ENCODE measurements around the gene PLOD1.
"Not testable (repeated sequence)": the region's sequence is repeated elsewhere in the genome, so short reads cannot be mapped to it uniquely, and the experiment has no call there.

Gene PLOD1

DNA sequence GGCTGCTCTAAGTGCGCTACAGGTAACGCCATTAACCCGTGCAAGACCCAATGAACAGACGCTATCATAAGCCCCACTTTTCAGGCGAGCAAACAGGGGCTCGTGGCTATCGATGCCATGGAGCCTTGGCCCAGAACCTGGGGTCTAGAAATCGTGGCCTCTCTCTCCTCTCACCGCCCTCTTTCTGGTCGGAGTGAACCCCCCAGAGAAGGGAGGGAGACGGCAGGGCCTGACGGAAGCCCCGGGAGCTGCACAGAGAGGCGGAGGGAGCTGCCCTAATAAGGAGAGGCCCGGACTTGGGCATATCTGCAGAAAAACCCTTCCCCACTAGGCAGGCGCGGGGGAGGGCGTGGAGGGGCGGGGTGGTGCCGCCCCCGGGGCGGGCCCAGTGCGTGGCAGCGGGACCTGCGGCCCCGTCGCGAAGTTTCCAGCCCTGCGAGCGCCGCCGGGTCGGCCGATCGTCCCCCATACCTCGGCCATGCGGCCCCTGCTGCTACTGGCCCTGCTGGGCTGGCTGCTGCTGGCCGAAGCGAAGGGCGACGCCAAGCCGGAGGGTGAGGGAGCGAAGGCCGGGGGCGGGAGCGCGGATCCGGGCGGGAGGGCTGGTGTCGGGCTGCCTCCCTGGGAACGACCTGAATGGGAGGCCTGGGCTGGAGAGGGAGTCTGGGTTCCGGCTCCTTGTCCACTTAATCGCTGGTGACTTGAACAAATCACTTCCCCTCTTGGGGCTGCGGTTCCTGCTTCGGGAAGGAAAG lies at the start of gene PLOD1:
PLOD1 (plus strand) TSS at position 416 of the 755 bp plus-strand sequence; CDS start at position 479, 63 bp downstream.
- peak; percentile 90 for DNase-seq

DNA sequence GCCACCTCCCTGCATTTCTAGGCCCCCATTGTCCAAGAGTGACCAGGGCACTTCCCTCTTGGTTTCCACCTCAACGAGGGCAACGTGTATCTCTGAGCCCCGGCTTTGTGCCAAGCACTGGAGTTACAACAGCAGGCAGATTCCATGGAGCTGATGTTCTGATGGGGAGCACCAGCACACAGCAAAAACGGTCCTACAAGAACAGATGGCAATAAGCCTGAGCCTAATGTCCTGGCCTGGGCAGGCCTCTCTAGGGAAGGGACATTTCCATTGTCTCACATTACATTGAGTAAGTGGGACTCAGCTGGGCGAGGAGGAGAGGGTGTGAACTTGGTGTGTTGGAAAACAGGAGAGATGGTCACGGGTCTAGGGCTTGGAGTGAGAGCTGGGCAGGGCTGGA lies 48.6 kb upstream of the PLOD1 start:
- no peak for DNase-seq

DNA sequence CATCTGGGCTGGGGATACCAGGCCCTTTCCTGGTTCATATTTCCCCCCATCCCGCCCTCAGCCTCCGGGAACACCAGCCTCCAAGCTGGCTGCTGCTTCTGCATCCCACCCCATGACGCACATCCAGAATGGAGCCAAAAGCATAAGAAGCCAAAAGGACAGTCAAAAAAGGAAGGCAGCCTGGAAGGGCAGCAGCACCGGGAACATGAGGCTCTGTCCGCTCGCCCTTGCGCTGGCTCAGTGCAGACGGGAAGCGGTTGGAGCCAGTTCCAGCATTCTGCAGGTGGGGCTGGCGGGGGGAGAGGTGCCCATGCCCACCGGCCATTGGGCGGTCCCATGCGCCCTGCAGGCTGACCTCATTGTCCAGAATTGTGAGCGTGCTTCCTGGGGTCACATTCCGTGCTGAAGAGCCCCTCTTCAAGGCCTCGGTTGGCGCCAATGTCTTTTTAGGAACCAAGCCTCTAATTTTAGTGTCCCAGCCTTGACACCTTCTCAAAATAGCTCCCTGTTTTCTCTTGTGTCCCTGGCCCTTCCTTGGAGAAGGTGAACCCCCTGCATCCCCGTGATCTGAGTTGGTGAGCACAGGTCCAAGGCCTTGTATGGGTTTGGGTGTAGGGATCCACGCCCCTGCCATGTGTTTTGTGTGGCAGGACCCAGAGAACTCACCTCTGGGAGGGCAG lies 47.4 kb upstream of the PLOD1 start:
- DNase-seq: no peak

DNA sequence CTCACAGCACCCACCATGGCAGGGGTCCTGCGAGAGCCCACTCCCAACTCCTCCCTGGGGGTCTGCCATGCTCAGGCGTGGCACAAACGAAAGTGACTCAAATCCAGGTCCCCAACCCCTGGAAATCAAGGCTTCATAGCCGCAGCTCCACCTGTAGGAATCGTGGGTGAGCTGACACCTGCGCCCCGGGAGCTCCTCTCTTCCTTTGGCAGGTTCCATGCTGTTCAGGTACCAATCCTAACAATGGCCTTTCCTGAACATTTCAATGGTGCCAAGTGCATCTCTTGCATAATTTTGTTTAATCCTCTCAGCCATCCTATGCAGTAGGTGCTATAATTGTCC lies 46.9 kb upstream of the PLOD1 start:
- no peak for DNase-seq

DNA sequence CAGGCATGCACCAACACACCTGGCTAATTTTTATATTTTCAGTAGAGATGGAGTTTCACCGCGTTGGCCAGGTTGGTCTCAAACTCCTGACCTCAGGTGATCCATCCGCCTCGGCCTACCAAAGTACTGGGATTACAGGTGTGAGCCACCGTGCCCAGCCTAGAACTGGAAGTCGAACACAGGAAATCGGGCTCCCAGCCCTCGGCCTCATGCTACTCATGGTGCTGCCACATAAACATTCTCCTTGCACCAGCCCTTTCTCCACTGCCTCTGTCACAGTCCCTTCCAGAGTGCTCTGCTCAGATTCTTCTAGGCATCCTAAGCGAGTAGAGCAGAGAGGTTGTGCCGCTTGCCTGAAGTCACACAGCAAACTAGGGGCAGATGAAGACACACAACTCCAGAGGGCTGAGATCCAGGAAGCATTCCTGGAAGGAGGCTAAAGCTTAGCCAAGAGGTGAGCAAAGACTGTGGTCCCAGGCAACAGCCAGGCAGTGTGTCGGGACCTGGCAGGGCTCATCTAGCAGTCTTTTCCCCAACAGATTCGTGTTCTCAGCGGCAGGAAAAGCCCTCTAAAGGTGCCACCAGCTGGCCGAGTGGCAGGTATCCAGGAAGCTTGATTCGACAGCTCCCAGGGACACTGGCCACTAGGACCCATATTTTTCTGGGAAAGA lies 46.2 kb upstream of the PLOD1 start:
- DNase-seq: no peak

DNA sequence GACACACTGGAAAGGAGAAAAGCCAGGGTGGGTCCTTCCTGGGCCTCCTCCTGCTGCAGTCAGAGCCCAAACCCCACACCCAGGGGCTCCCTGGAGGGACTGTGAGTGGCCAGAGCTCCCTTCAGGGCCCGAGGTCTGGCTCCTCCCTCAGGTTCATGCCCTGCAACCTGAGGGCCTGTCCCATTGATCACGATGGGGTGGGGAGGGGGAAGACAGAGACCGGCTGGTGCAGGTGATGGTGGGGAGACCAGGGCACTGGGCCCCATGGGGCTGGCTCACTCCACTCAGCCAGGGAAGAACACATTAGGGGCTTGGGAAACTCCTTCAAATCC lies 45.7 kb upstream of the PLOD1 start:
- no peak for DNase-seq

DNA sequence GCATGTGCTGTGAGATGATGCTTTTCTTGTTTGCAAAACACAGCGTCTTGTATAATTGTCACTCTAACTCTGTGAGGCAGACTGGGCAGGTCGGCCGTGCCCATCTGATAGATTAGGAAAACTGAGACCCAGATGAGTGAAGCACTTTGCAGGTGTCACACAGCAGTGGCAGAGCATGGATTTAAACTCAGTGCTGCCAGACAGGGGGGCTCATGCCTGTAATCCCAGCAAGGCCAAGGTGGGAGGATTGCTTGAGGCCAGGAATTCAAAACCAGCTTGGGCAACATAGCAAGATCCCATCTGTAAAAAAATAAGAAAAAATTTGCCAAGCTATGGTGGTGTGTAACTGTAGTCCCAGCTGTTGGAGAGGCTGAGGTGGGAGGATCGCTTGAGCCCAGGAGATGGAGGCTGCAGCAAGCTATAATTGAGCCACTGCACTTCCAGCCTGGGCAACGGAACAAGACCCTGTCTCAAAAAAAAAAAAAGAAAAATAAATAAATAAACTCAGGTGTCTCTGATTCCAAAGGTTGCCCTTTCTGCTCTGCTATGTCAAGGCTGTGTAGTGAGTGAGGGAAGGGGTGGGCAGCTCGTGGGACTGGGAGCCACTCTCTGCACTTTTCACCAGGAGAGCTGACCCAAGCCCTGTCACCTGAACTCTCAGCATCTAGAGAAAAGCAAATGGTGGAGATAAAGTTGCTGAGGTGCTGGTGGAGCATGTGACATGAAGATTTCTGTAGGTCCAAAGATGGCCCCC lies 42.9 kb upstream of the PLOD1 start:
- no peak for DNase-seq

DNA sequence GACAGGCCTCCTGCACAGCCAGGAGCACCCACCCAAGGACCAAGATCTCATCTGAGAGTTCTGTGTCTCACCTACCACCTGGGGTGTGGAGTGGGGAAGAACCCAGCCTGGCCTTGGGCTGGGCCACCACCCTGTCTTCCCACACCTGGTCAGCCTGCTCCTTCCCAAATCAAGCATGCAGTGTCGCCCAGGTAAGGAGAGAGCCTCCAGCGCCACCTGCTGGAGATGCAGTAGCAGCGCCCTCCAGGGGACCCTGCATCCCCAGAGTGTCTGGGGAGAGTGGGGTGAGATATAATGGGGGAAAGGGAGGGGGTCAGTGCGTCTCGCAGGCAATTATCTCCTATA lies 40.6 kb upstream of the PLOD1 start:
- peak; percentile 68 for DNase-seq

DNA sequence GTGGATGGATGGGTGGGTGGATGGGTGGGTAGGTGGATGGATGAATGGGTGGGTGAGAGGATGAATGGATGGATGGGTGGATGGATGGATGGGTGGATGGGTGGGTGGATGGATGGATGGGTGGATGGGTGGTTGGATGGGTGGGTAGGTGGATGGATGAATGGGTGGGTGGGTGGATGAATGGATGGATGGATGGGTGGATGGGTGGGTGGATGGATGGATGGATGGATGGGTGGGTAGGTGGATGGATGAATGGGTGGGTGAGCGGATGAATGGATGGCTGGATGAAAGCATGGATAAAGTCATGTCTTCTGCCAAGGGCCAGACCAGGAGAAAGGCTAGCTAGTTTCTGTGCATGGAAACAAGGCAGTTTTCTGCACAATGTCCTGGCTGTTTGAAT lies 40.0 kb upstream of the PLOD1 start:
- DNase-seq: not testable (repeated sequence)

DNA sequence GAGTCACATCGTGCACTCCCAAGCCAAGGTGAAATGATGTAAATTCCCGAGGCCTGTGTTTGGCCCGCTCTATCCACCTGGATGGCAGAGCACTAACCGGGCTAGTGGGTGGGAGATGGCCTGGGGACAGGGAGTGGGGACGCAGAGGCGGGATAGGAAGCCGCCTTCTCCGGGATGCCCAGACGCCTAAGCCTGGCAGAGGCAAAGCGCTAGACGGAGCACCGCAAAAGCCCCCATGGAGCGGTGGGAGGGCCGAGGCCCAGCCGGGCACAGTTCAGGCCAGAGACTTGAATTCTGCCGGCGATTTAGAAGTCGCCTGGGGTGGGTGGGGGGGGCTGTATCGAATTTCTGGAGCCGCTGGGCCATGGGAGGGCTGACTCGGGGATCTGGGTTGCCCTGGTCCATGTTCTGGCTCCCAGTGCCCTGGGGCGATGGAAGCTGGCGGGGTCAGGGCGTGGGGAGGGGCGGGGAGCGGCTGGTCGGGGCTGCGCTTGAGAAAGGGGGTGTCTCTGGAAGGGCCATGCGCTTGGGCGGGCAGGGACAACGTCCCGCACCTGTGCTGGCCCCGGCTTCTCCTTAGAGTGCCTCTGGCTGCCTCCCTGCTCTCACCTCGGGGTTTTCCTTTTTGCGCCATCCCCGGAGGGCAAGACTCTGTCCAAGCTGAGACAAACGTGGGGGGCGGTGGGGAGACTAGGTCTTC lies 36.3 kb upstream of the PLOD1 start:
- DNase-seq: no peak

DNA sequence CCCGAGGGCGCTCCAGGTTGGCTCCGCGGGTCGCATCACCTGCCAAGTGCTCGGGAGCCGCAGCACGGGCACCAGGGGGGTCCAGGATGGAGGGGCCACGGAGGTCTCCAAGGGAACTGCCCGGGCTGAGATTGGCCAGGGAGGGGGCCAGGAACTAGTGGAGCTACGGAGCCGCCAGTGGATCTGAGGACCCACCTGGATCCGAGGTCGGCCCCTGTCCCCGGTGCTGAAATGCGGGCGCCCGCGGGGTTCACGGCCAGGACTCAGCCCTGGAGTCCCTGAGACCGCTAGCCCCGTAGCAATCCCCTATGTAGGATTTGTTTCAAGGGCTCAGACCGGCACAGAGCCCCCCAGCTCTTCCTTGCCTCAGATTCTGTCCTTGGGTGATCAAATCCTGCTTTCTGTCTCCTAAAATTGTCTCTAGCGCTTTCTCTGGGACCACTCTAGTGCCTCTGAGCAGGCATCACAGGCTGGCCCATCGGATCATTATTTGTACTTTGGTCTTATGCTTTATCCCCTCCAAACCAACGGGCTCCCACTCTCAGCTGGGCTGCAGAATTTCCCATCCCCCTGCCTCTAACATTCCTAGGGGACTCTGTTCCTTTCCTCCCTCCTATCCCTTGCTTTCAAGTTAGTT lies 35.6 kb upstream of the PLOD1 start:
- DNase-seq: no peak

DNA sequence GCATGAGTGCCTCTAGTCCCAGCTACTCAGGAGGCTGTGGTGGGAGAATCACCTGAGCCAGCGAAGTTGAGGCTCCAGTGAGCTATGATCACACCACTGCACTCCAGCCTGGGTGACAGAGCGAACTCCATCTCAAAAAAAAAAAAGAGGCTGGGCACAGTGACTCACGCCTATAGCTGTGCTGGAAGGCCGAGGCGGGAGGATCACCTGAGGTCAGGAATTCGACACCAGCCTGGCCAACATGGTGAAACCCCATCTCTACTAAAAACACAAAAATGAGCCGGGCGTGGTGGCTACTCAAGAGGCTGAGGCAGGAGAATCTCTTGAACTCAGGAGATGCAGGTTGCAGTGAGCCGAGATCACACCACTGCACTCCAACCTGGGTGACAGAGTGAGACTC lies 33.1 kb upstream of the PLOD1 start:
- DNase-seq: not testable (repeated sequence)

DNA sequence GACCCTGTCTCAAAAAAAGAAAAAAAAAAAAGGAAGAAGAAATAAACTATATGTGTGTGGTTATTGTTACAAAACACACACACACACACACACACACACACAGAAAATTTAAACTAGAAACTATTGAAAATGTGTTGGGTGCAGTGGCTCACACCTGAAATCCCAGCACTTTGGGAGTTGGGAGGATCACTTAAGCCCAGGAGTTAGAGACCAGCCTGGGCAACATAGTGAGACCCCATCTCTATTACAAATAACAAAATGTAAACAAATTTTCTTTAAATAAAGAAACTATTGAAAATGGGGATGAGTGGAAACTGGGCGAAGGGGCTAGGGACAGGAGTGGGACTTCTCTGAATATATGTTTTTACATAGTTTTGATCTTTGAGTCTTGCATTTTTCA lies 31.3 kb upstream of the PLOD1 start:
- no peak for DNase-seq

DNA sequence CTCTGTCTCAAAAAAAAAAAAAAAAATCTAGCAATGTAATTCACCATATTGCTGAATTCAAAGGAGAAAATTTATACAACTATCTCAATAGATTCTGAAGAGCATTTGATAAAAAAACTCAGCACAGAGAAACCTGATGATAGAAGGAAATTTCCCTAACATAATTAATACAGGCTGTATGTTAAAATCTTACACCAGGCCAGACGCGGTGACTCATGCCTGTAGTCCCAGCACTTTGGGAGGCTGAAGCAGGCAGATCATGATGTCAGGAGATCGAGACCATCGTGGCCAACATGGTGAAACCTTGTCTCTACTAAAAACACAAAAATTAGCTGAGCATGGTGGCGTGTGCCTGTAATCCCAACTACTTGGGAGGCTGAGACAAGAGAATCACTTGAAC lies 30.4 kb upstream of the PLOD1 start:
- DNase-seq: not testable (repeated sequence)

DNA sequence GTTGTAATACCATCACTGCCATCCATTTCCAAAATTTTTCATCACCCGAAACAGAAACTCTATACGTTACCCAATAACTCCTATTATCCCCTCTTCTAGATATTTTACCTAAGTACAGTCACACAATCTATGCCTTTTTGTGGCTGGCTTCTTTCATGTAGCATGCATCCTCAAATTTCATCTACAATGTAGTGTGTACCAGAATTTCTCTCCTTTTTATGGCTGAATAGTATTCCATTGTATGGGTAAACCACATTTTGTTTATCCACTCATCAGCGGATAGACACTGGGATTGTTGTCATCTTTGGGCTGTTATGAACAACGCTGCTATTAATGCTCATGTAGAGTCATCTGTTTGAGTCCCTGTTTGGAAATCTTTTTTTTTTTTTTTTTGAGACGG lies 29.5 kb upstream of the PLOD1 start:
- DNase-seq: no peak

DNA sequence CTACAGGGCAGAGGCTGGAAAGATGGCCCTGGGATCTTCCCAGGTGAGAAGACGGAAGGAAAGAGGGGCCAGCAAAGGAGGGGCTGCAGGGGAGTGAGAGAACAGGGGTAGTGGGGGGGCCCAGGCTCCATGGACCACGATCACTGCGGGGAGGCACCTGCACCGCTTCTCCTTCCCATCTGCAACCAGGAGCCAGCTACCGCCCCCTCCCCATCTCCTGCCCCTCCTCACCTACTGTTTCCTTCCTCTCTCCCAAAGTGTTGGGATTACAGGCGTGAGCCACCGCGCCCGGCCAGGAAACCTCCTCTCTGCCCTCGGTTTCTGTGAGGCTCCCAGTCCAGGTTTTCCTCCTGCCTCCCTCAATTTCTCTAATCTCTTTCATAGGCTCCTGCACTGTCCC lies 27.6 kb upstream of the PLOD1 start:
- no peak for DNase-seq

DNA sequence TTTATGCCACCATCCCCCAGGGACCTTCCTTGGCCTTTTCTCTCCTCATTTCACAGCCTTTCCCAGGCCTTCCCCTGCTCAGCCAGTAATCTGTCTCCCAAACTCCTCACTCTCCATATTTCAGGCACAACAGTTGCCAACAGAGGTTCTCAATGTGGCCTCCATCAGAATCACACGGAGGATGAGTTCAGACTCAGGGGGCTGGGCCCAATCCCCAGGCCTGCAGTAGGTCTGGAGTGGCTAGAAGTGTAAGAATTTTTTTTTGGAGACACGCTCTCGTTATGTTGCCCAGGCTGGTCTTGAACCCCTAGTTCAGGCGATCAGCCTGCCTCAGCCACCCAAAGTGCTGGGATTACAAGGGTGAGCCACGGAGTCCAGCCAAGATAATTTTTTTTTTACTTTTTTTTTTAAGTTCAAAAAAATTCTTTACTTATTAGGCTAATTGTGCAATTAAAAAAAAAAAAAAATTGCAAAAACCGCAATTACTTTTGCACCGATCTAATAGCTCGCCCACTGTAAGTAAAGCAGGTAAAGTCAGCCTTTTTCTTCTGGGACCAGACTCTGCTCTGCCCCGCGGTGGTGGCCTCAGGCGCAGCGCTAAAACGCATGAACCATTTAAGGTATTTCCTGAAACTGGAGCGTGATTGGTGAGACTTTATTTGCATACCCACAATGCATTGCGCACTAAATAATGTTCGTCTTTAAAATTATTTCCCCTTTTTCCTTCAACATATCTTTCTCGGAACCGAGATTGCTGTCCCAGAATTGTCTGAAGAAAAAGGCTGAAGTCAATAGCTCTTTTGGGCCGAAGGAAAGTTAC lies 27.0 kb upstream of the PLOD1 start:
- peak; percentile 96 for DNase-seq

DNA sequence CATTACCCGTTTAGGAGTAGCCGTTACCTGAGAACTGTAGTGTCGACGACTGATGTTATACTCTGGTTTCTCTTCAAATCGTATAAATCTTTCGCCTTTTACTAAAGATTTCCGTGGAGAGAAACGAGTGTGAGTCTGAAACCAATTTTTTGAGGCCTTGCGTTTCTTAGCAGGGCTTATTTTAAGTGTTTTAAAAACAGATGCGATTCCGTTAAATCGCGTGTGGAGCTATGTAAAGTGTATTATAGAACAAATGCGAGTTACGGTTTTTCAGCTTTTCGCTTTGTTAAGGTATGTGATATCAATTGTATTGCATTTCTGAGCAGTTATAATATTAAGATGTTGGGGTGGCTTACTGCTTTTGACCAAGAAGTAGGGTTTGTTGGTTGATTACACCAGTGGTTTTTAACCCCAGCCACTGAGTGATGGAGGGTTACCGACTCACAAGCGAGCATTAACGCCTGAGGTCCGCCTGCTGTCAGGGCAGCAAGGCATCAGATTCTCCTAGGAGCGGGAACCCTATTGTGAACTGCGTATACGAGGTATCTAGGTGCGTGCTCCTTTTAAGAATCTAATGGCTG lies 26.3 kb upstream of the PLOD1 start:
- peak; percentile 97 for DNase-seq

DNA sequence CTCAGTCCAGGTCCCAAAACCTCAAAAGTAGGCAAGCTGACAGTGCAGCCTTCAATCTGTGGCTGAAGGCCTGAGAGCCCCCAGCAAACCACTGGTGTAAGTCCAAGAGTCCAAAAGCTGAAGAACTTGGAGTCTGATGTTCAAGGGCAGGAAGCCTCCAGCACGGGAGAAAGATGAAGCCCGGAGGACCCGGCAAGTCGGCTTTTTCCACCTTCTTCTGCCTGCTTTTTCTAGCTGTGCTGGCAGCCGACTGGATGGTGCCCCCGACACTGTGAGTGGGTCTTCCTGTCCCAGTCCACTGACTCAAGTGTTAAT lies 23.6 kb upstream of the PLOD1 start:
- DNase-seq: not testable (repeated sequence)

DNA sequence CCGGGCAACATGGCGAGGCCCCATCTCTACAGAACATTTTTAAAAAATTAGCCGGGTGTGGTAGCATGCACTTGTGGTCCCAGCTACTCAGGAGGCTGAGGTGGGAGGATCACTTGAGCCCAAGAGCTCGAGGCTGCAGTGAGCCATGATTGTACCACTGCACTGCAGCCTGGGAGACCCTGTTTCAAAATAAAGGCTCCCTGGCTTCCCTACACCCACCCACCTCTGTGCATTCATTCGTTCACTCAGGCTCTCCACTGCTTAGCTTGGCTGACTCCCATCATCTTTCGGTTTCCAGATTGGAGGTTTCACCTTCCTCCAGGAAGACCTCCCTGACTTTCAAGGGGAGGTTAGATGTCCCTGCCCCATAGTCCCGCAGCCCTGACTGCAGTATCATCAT lies 22.5 kb upstream of the PLOD1 start:
- DNase-seq: no peak

DNA sequence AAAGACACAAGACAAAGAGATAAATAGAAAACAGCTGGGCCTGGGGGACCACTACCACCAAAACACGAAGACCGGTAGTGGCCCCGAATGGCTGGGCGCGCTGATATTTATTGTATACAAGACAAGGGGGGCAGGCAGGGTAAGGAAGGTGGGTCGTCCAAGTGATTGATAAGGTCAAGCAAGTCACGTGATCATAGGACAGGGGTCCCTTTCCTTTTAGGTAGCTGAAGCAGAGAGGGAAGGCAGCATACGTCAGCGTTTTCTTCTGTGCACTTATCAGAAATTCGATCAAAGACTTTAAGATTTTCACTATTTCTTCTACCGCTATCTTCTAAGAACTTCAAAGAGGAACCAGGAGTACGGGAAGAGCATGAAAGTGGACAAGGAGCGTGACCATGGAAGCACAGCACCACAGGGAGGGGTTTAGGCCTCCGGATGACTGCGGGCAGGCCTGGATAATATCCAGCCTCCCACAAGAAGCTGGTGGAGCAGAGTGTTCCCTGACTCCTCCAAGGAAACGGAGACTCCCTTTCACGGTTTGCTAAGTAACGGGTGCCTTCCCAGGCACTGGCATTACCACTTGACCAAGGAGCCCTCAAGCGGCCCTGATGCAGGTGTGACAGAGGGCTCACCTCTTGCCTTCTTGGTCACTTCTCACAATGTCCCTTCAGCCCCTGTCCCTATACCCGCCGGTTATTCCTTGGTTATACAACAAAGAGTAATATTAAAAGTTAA lies 21.9 kb upstream of the PLOD1 start:
- DNase-seq: not testable (repeated sequence)

All from suppressor macrophage treated with lipopolysaccharide for 4 hours (primary cell).